ENCODE results near the gene KRT84.

GRCh38 chr12:52395761-52396434 lies 10.4 kb upstream of the KRT84 start:
- peak in 3 of 6 experiments; percentile 17 to 47 (median 27) for TF ChIP-seq CTCF (IDR thresholded peaks at IDR 0.05)
- no peak for TF ChIP-seq POLR2A (IDR thresholded peaks at IDR 0.05)
